K562 (cell line): ENCODE data around the gene NEU1. TPM values are rescaled to one million over a fixed set of nuclear protein-coding genes. Genes with fewer than 3 reads are reported as not detected.

Source experiments
- CAMTA2 ChIP-seq: fragments of 250-450 bp; sonication (Bioruptor Pico); conservative IDR thresholded peaks from 2 replicates; pipeline ENCODE4 v1.5.1; 2022
- ERF ChIP-seq: fragments of 450-650 bp; formaldehyde crosslinking; IDR thresholded peaks from 2 replicates; pipeline ENCODE4 v1.4.0; 2020; ENCODE audit warnings: mild to moderate bottlenecking, mixed read lengths
- FUS ChIP-seq: fragments of 200-400 bp; formaldehyde crosslinking; optimal IDR thresholded peaks from 2 replicates; pipeline ENCODE3; 2017; ENCODE audit warnings: low read depth, low read length
- HOMEZ ChIP-seq: fragments of 250-450 bp; sonication (Bioruptor Pico); IDR thresholded peaks from 2 replicates; pipeline ENCODE4 v1.4.0; 2020; ENCODE audit warnings: mild to moderate bottlenecking, moderate library complexity
- NBN ChIP-seq: fragments of 450-650 bp; IDR thresholded peaks from 2 replicates; pipeline ENCODE4 v1.6.1; 2016; ENCODE audit warnings: low read depth, mild to moderate bottlenecking
- RREB1 ChIP-seq: fragments of 250-450 bp; sonication (Bioruptor Pico); IDR thresholded peaks from 2 replicates; pipeline ENCODE4 v1.4.0; 2020
- SAP30 ChIP-seq: fragments of 200-600 bp; sonication (generic); IDR thresholded peaks from 2 replicates; pipeline ENCODE4 v1.6.1; 2012; ENCODE audit warnings: borderline replicate concordance, low read depth, mild to moderate bottlenecking, moderate library complexity, low read length, control low read depth, inconsistent platforms; ENCODE audit not compliant: insufficient read depth, poor library complexity, severe bottlenecking
- SIX5 ChIP-seq, 2 experiments: IDR thresholded peaks; 2 replicates each; pipeline ENCODE4 v1.6.1; 2011; ENCODE audit warnings: low read length in 2 of 2, borderline replicate concordance in 1 of 2, low read depth in 1 of 2, mild to moderate bottlenecking in 1 of 2, moderate library complexity in 1 of 2; ENCODE audit not compliant: insufficient read depth in 1 of 2
- SMARCB1 ChIP-seq: IDR thresholded peaks from 2 replicates; pipeline ENCODE4 v1.6.1; 2011; ENCODE audit warnings: improper control_type of control experiment, low read depth; ENCODE audit not compliant: insufficient read length
- ZBTB9 ChIP-seq: fragments of 450-650 bp; formaldehyde crosslinking; IDR thresholded peaks from 2 replicates; pipeline ENCODE4 v1.4.0; 2020; ENCODE audit warnings: mild to moderate bottlenecking, moderate library complexity
- ZC3H8 ChIP-seq: fragments of 450-650 bp; IDR thresholded peaks from 2 replicates; pipeline ENCODE4 v1.6.1; 2017
- ZNF263 ChIP-seq: sonication (generic); formaldehyde crosslinking; IDR thresholded peaks from 2 replicates; pipeline ENCODE4 v1.8.0; 2022; ENCODE audit warnings: mild to moderate bottlenecking, missing genetic modification reagents, borderline replicate concordance
- ZNF274 ChIP-seq: IDR thresholded peaks from 2 replicates; pipeline ENCODE4 v1.6.1; 2011; ENCODE audit warnings: low read depth, mild to moderate bottlenecking, low read length, moderate library complexity, borderline replicate concordance
- ZNF408 ChIP-seq: fragments of 250-450 bp; sonication (Bioruptor Pico); IDR thresholded peaks from 2 replicates; pipeline ENCODE4 v1.4.0; 2020; ENCODE audit warnings: low read depth, mild to moderate bottlenecking, moderate library complexity
- ZNF639 ChIP-seq, 2 experiments: fragments of 200-800 bp in 1 of 2; sonication (Bioruptor generic) in 1 of 2; sonication (generic) in 1 of 2; formaldehyde crosslinking in 1 of 2; IDR thresholded peaks in 1 of 2; conservative IDR thresholded peaks in 1 of 2; 2 replicates each; pipeline versions ENCODE4 v1.5.0 to v1.6.1; 2016 to 2020; ENCODE audit warnings: missing compliant biosample characterization in 1 of 2, missing genetic modification characterization in 1 of 2, missing genetic modification reagents in 1 of 2
- polyA plus RNA-seq, 8 experiments: library from polyadenylated mRNA; depleted of rRNA in 4 of 8; stranded (reverse) in 5 of 8; unstranded in 3 of 8; fragments of >200 nt; fragmentation: Nextera tagmentation in 2 of 8; fragmentation: Illumina TruSeq in 1 of 8; extraction: Ambion mirVana in 2 of 8; extraction: Trizol in 1 of 8; gene quantifications; 2 replicates each; pipeline versions ENCODE4 v1.2.1 to v1.2.3, GENCODE V29; 2011 to 2014; ENCODE audit warnings: inconsistent platforms in 1 of 8, missing spikeins in 1 of 8
- total RNA-seq, 7 experiments: library from RNA; depleted of rRNA in 6 of 7; stranded (reverse); fragments of >200 nt in 6 of 7; fragmentation: Illumina TruSeq in 2 of 7; extraction: Trizol in 2 of 7; gene quantifications; 2 replicates each; pipeline versions ENCODE4 v1.2.1 to v1.2.3, GENCODE V29; 2011 to 2021; ENCODE audit warnings: low replicate concordance in 1 of 7

The NEU1 gene
- total and polyA plus RNA-seq, 9 of the 15 experiments (the other 6 are each of a cell fraction or from before 2014, with no cell fraction given) = 14.8 to 67.8 (median 51.0) TPM

GRCh38 chr6:31827286-31828079 lies 35.1 kb downstream of the NEU1 start, which contains the start of gene HSPA1B (continued):
- TF ChIP-seq ZNF263 (CRISPR knock-in tag) (no peak; the same call in 1 of the 2 replicates), ZNF639 (CRISPR knock-in tag; conservative IDR thresholded peaks at IDR 0.05 in 1 of 2, IDR thresholded peaks at IDR 0.05 in 1 of 2) (no peak), CAMTA2 (CRISPR knock-in tag) (peak; percentile 33; the same call in 1 of the 2 replicates), ZC3H8 (peak; percentile 74; the same call in 1 of the 2 replicates), SIX5 (IDR thresholded peaks at IDR 0.05; ENCODE audit: borderline replicate concordance in 1 of 2, insufficient read depth in 1 of 2, low read depth in 1 of 2, low read length in 2 of 2) (no peak; a peak in 1 of 4 replicates), ZNF408 (CRISPR knock-in tag) (peak; percentile 63; the same call in 1 of the 2 replicates), NBN (no peak), ZNF274 (no peak), ERF (CRISPR knock-in tag) (peak; percentile 96), SMARCB1 (no peak), SAP30 (peak; percentile 90), FUS (no peak), RREB1 (CRISPR knock-in tag) (peak; percentile 98), ZBTB9 (CRISPR knock-in tag) (peak; percentile 96), HOMEZ (peak; percentile 85)
